GM12878 (cell line): Measurements from ENCODE around the gene SUSD5.

Source experiments
- KDM1A ChIP-seq: fragments of 200-600 bp; sonication (generic); IDR thresholded peaks from 2 replicates; pipeline ENCODE4 v1.6.1; 2016; ENCODE audit warnings: borderline replicate concordance
- NFIC ChIP-seq: IDR thresholded peaks from 2 replicates; pipeline ENCODE4 v1.6.1; 2012; ENCODE audit warnings: low read depth, mild to moderate bottlenecking, inconsistent platforms, low read length, moderate library complexity
- NR2C1 ChIP-seq: fragments of 450-650 bp; IDR thresholded peaks from 2 replicates; pipeline ENCODE4 v1.6.1; 2017; ENCODE audit warnings: antibody characterized with exemption, mild to moderate bottlenecking, moderate library complexity
- POLR2A ChIP-seq: IDR thresholded peaks from 2 replicates; pipeline ENCODE4 v1.6.1; 2011; ENCODE audit warnings: low read depth, mild to moderate bottlenecking, low read length
- RCOR1 ChIP-seq: conservative IDR thresholded peaks from 2 replicates; pipeline ENCODE4 v1.6.1; 2012; ENCODE audit warnings: low read depth, low read length, improper control_type of control experiment
- TCF7 ChIP-seq: IDR thresholded peaks from 2 replicates; pipeline ENCODE4 v1.6.1; 2014; ENCODE audit warnings: antibody characterized with exemption, borderline replicate concordance
- TF ChIP-seq, protein P1 (sequence below), 3 experiments: IDR thresholded peaks in 2 of 3; conservative IDR thresholded peaks in 1 of 3; 2 replicates each; pipeline ENCODE4 v1.5.1; 2011; ENCODE audit warnings: low read depth in 3 of 3, low read length in 3 of 3, mild to moderate bottlenecking in 3 of 3, control low read depth in 2 of 3, moderate library complexity in 2 of 3, inconsistent platforms in 1 of 3, mixed read lengths in 1 of 3; ENCODE audit not compliant: control insufficient read depth in 2 of 3, insufficient read depth in 1 of 3; ENCODE audit errors: extremely low read depth in 1 of 3
- TF ChIP-seq, protein P2 (sequence below): IDR thresholded peaks from 2 replicates; pipeline ENCODE4 v1.6.1; 2011; ENCODE audit warnings: mild to moderate bottlenecking, low read depth, low read length, moderate library complexity; ENCODE audit not compliant: insufficient replicate concordance
- TF ChIP-seq, protein P3 (sequence below): IDR thresholded peaks from 2 replicates; pipeline ENCODE4 v1.6.1; 2011; ENCODE audit warnings: low read depth, low read length, improper control_type of control experiment, borderline replicate concordance
- TF ChIP-seq, protein P4 (sequence below): IDR thresholded peaks from 2 replicates; pipeline ENCODE4 v1.6.1; 2012; ENCODE audit warnings: mild to moderate bottlenecking, low read depth, low read length
- TF ChIP-seq, protein P5 (sequence below): fragments of 450-650 bp; IDR thresholded peaks from 2 replicates; pipeline ENCODE4 v1.6.1; 2017; ENCODE audit warnings: borderline replicate concordance
- TF ChIP-seq, protein P6 (sequence below): IDR thresholded peaks from 2 replicates; pipeline ENCODE4 v1.6.1; 2012; ENCODE audit warnings: low read depth, low read length, improper control_type of control experiment

DNA sequence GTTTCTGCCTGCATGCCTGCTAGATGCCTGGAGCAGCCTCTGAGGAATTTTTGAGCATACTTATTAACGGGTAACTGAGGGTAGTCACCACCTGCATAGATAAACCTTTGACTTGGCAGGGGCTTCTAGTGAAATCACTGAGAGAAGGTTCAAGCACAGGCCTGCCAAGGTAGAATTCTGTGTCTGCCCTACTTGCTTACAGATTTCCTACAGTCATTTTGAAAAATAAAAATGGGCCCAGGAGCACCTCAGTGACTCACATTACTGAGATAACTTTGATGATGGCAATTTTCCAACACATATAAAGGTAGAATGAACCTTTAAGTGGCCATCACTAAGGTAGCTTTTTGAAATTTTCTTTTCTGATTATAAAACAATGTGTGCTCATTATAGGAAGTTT, 94.0 kb downstream of the SUSD5 start:
- TF ChIP-seq, protein P1, sequence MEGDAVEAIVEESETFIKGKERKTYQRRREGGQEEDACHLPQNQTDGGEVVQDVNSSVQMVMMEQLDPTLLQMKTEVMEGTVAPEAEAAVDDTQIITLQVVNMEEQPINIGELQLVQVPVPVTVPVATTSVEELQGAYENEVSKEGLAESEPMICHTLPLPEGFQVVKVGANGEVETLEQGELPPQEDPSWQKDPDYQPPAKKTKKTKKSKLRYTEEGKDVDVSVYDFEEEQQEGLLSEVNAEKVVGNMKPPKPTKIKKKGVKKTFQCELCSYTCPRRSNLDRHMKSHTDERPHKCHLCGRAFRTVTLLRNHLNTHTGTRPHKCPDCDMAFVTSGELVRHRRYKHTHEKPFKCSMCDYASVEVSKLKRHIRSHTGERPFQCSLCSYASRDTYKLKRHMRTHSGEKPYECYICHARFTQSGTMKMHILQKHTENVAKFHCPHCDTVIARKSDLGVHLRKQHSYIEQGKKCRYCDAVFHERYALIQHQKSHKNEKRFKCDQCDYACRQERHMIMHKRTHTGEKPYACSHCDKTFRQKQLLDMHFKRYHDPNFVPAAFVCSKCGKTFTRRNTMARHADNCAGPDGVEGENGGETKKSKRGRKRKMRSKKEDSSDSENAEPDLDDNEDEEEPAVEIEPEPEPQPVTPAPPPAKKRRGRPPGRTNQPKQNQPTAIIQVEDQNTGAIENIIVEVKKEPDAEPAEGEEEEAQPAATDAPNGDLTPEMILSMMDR (IDR thresholded peaks at IDR 0.05 in 2 of 3, conservative IDR thresholded peaks at IDR 0.05 in 1 of 3; ENCODE audit: control insufficient read depth in 2 of 3, extremely low read depth in 1 of 3, insufficient read depth in 1 of 3, low read depth in 3 of 3, low read length in 3 of 3): no peak
- TF ChIP-seq POLR2A (no peak), KDM1A (no peak), TCF7 (no peak), NR2C1 (no peak), RCOR1 (no peak), NFIC (no peak)
- TF ChIP-seq, protein P2, sequence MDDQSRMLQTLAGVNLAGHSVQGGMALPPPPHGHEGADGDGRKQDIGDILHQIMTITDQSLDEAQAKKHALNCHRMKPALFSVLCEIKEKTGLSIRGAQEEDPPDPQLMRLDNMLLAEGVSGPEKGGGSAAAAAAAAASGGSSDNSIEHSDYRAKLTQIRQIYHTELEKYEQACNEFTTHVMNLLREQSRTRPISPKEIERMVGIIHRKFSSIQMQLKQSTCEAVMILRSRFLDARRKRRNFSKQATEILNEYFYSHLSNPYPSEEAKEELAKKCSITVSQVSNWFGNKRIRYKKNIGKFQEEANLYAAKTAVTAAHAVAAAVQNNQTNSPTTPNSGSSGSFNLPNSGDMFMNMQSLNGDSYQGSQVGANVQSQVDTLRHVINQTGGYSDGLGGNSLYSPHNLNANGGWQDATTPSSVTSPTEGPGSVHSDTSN: no peak
- TF ChIP-seq, protein P3, sequence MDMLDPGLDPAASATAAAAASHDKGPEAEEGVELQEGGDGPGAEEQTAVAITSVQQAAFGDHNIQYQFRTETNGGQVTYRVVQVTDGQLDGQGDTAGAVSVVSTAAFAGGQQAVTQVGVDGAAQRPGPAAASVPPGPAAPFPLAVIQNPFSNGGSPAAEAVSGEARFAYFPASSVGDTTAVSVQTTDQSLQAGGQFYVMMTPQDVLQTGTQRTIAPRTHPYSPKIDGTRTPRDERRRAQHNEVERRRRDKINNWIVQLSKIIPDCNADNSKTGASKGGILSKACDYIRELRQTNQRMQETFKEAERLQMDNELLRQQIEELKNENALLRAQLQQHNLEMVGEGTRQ: no peak
- TF ChIP-seq, protein P4, sequence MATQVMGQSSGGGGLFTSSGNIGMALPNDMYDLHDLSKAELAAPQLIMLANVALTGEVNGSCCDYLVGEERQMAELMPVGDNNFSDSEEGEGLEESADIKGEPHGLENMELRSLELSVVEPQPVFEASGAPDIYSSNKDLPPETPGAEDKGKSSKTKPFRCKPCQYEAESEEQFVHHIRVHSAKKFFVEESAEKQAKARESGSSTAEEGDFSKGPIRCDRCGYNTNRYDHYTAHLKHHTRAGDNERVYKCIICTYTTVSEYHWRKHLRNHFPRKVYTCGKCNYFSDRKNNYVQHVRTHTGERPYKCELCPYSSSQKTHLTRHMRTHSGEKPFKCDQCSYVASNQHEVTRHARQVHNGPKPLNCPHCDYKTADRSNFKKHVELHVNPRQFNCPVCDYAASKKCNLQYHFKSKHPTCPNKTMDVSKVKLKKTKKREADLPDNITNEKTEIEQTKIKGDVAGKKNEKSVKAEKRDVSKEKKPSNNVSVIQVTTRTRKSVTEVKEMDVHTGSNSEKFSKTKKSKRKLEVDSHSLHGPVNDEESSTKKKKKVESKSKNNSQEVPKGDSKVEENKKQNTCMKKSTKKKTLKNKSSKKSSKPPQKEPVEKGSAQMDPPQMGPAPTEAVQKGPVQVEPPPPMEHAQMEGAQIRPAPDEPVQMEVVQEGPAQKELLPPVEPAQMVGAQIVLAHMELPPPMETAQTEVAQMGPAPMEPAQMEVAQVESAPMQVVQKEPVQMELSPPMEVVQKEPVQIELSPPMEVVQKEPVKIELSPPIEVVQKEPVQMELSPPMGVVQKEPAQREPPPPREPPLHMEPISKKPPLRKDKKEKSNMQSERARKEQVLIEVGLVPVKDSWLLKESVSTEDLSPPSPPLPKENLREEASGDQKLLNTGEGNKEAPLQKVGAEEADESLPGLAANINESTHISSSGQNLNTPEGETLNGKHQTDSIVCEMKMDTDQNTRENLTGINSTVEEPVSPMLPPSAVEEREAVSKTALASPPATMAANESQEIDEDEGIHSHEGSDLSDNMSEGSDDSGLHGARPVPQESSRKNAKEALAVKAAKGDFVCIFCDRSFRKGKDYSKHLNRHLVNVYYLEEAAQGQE: no peak
- TF ChIP-seq, protein P5, sequence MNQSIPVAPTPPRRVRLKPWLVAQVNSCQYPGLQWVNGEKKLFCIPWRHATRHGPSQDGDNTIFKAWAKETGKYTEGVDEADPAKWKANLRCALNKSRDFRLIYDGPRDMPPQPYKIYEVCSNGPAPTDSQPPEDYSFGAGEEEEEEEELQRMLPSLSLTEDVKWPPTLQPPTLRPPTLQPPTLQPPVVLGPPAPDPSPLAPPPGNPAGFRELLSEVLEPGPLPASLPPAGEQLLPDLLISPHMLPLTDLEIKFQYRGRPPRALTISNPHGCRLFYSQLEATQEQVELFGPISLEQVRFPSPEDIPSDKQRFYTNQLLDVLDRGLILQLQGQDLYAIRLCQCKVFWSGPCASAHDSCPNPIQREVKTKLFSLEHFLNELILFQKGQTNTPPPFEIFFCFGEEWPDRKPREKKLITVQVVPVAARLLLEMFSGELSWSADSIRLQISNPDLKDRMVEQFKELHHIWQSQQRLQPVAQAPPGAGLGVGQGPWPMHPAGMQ: no peak
- TF ChIP-seq, protein P6, sequence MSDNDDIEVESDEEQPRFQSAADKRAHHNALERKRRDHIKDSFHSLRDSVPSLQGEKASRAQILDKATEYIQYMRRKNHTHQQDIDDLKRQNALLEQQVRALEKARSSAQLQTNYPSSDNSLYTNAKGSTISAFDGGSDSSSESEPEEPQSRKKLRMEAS: no peak
